Endodermal cell (in vitro differentiated cells): ENCODE results near the gene PTGS1. TPM values are rescaled to one million over a fixed set of nuclear protein-coding genes. Genes with fewer than 3 reads are reported as not detected.
A peak's percentile ranks its signal among the peaks of the same experiment; 100 is the strongest.
"Not testable (repeated sequence)": the region's sequence is repeated elsewhere in the genome, so short reads cannot be mapped to it uniquely, and the experiment has no call there.

ENCODE experiments used
- DNase-seq: peaks from one replicate; pipeline ENCODE4 v3.0.0-alpha.2; 2017
- H3K27ac ChIP-seq: 2 replicates; pipeline ENCODE4 v1.5.1; 2013; ENCODE audit warnings: mild to moderate bottlenecking, low read depth, low read length, moderate library complexity
- H3K27me3 ChIP-seq: 2 replicates; pipeline ENCODE4 v1.6.1; 2013; ENCODE audit warnings: mild to moderate bottlenecking, low read length, moderate library complexity; ENCODE audit not compliant: insufficient read depth, control insufficient read depth, poor library complexity, severe bottlenecking
- H3K36me3 ChIP-seq: 2 replicates; pipeline ENCODE4 v1.7.0; 2013; ENCODE audit warnings: mild to moderate bottlenecking, low read length, moderate library complexity; ENCODE audit not compliant: control insufficient read depth, insufficient read depth
- H3K4me1 ChIP-seq: one replicate; pipeline ENCODE4 v1.7.0; 2013; ENCODE audit warnings: low read length; ENCODE audit not compliant: control insufficient read depth, insufficient read depth
- H3K4me3 ChIP-seq: 2 replicates; pipeline ENCODE4 v1.5.1; 2013; ENCODE audit warnings: mild to moderate bottlenecking, low read length, moderate library complexity
- H3K9ac ChIP-seq: 2 replicates; pipeline ENCODE4 v1.6.1; 2013; ENCODE audit warnings: mild to moderate bottlenecking, low read length, moderate library complexity; ENCODE audit not compliant: poor library complexity, severe bottlenecking; ENCODE audit errors: extremely low read depth
- H3K9me3 ChIP-seq: 2 replicates; pipeline ENCODE4 v1.6.1; 2013; ENCODE audit warnings: mild to moderate bottlenecking, low read length, moderate library complexity; ENCODE audit not compliant: control insufficient read depth
- H3K27ac Mint-ChIP-seq: 2 replicates; pipeline ENCODE4 v1.8.0; 2020; ENCODE audit warnings: mixed read lengths
- H3K27me3 Mint-ChIP-seq: 2 replicates; pipeline ENCODE4 v1.8.0; 2021; ENCODE audit warnings: mild to moderate bottlenecking, mixed read lengths; ENCODE audit not compliant: insufficient read depth
- H3K36me3 Mint-ChIP-seq: 2 replicates; pipeline ENCODE4 v1.8.0; 2020; ENCODE audit warnings: low read depth, mixed read lengths
- H3K4me1 Mint-ChIP-seq: 2 replicates; pipeline ENCODE4 v1.8.0; 2020; ENCODE audit warnings: mixed read lengths
- H3K4me3 Mint-ChIP-seq: 2 replicates; pipeline ENCODE4 v1.8.0; 2020; ENCODE audit warnings: mild to moderate bottlenecking, moderate library complexity, mixed read lengths
- H3K9me3 Mint-ChIP-seq: 2 replicates; pipeline ENCODE4 v1.8.0; 2020; ENCODE audit warnings: mild to moderate bottlenecking, mixed read lengths
- CTCF ChIP-seq: fragments of 200-600 bp; sonication (generic); conservative IDR thresholded peaks from 2 replicates; pipeline ENCODE4 v1.5.0; 2021; ENCODE audit warnings: antibody characterized with exemption, mild to moderate bottlenecking
- WGBS, 2 experiments: methylation state at CpG; one replicate each; pipeline versions ENCODE4 v1.1.5 to v1.1.7; 2013; ENCODE audit warnings: missing lambda C conversion rate in 2 of 2, mixed read lengths in 1 of 2; ENCODE audit not compliant: insufficient coverage in 1 of 2, insufficient read length in 1 of 2; 5-methylcytosine and 5-hydroxymethylcytosine counted together
- total RNA-seq, 2 donors: library from RNA; stranded (reverse); fragmentation: NEBNext Ultra II Directional in 1 of 2; extraction: Animal tissue kit (Norgen Biotek cat#: 25700) in 1 of 2; gene quantifications; 2 replicates in 1 of 2; 3 replicates in 1 of 2; pipeline ENCODE4 v1.2.1, GENCODE V29; 2021

PTGS1 gene
- total RNA-seq, 2 donors from 2014 or later, result 0.84 to 1.1 TPM

GRCh38 chr9:122406070-122406890 is 35.5 kb downstream of the PTGS1 start:
- peaks cover 15% of the 10 kb centered on the region for H3K9me3 Mint-ChIP-seq
- 49 to 77% methylated on average over 13 to 61 of the region's 61 CpGs for WGBS, 2 experiments
- no peak for TF ChIP-seq CTCF
- no peaks in the 10 kb centered on the region for H3K9me3 ChIP-seq
- no peak for DNase-seq
- peaks cover 47% of the 10 kb centered on the region for H3K27me3 Mint-ChIP-seq
- H3K4me1 Mint-ChIP-seq, result no peaks in the 10 kb centered on the region
- H3K9ac ChIP-seq, result no peak overlapping the region
- H3K36me3 ChIP-seq, result no peaks in the 10 kb centered on the region
- no peaks in the 10 kb centered on the region for H3K36me3 Mint-ChIP-seq
- no peak overlapping the region for H3K4me3 ChIP-seq
- no peak overlapping the region for H3K27ac Mint-ChIP-seq
- no peak overlapping the region for H3K27ac ChIP-seq
- H3K4me3 Mint-ChIP-seq, result peak overlapping the region; percentile 49
- H3K27me3 ChIP-seq, result peaks cover 25% of the 10 kb centered on the region
- no peaks in the 10 kb centered on the region for H3K4me1 ChIP-seq

- not testable (repeated sequence) for H3K27ac ChIP-seq, H3K27ac Mint-ChIP-seq, H3K4me1 Mint-ChIP-seq, DNase-seq, H3K27me3 Mint-ChIP-seq, H3K9ac ChIP-seq, H3K36me3 Mint-ChIP-seq, H3K4me3 Mint-ChIP-seq, H3K27me3 ChIP-seq, H3K36me3 ChIP-seq, H3K4me1 ChIP-seq, H3K4me3 ChIP-seq, H3K9me3 ChIP-seq
- H3K9me3 Mint-ChIP-seq, result peaks cover 53% of the 10 kb centered on the region
- 76 to 78% methylated on average over 4 to 7 of the region's 7 CpGs for WGBS, 2 experiments
These were observed 43.3 kb downstream of the PTGS1 start for GRCh38 chr9:122414108-122414507.

GRCh38 chr9:122418016-122418415 is 47.2 kb downstream of the PTGS1 start:
- Mint-ChIP-seq H3K27ac (no peak overlapping the region), H3K9me3 (peaks cover 80% of the 10 kb centered on the region), H3K36me3 (no peaks in the 10 kb centered on the region), H3K27me3 (no peaks in the 10 kb centered on the region), H3K4me1 (no peaks in the 10 kb centered on the region), H3K4me3 (no peak overlapping the region)
- no peak overlapping the region for H3K27ac ChIP-seq
- H3K9me3 ChIP-seq, result peaks cover 30% of the 10 kb centered on the region
- no peaks in the 10 kb centered on the region for H3K27me3 ChIP-seq
- no peaks in the 10 kb centered on the region for H3K4me1 ChIP-seq
- no peak for DNase-seq
- H3K9ac ChIP-seq, result no peak overlapping the region
- no peak for TF ChIP-seq CTCF
- no peak overlapping the region for H3K4me3 ChIP-seq
- no peaks in the 10 kb centered on the region for H3K36me3 ChIP-seq
